ENCODE results near the gene CATSPERD.
"Not testable (repeated sequence)": the region's sequence is repeated elsewhere in the genome, so short reads cannot be mapped to it uniquely, and the experiment has no call there.

CATSPERD gene

GRCh38 chr19:5697022-5697889 lies 23.2 kb upstream of the CATSPERD start:
- no peak for DNase-seq

GRCh38 chr19:5697890-5698634 lies 22.4 kb upstream of the CATSPERD start:
- DNase-seq = no peak

- DNase-seq = no peak
These were observed 21.6 kb upstream of the CATSPERD start for GRCh38 chr19:5698635-5699422.

GRCh38 chr19:5700455-5701092 lies 19.9 kb upstream of the CATSPERD start:
- no peak for DNase-seq

- not testable (repeated sequence) for DNase-seq
These were observed 18.4 kb upstream of the CATSPERD start for GRCh38 chr19:5702053-5702410.

GRCh38 chr19:5703819-5704818 lies 16.3 kb upstream of the CATSPERD start:
- DNase-seq = no peak

GRCh38 chr19:5705552-5705951 lies 14.9 kb upstream of the CATSPERD start:
- no peak for DNase-seq

GRCh38 chr19:5706876-5707573 lies 13.4 kb upstream of the CATSPERD start:
- no peak for DNase-seq

- DNase-seq = no peak
These were observed 12.6 kb upstream of the CATSPERD start for GRCh38 chr19:5707576-5708575.

- no peak for DNase-seq
These were observed 9.4 kb upstream of the CATSPERD start for GRCh38 chr19:5711025-5711424.

GRCh38 chr19:5711713-5712161 lies 8.7 kb upstream of the CATSPERD start:
- DNase-seq = no peak

GRCh38 chr19:5713228-5713627 lies 7.2 kb upstream of the CATSPERD start:
- DNase-seq = no peak

- DNase-seq = no peak
These were observed 5.6 kb upstream of the CATSPERD start for GRCh38 chr19:5714816-5715215.

- DNase-seq = no peak
These were observed 3.1 kb upstream of the CATSPERD start for GRCh38 chr19:5717215-5717935.

- DNase-seq = no peak
These were observed 2.3 kb upstream of the CATSPERD start for GRCh38 chr19:5718037-5718578.

GRCh38 chr19:5718579-5719273 lies 1.7 kb upstream of the CATSPERD start:
- no peak for DNase-seq

Data from amygdala (tissue), 56 donors.